Measurements from ENCODE around the gene PRRC2A. TPM values are rescaled to one million over a fixed set of nuclear protein-coding genes. Genes with fewer than 3 reads are reported as not detected.

Gene PRRC2A
- polyA plus RNA-seq (2013, experiment 1 of 2) = 200 TPM
- polyA plus RNA-seq (2013, experiment 2 of 2) = 170 TPM

GRCh38 chr6:31620586-31621319 is at the start of gene PRRC2A:
PRRC2A (plus strand) TSS chr6:31620715; CDS start chr6:31622790, 2,075 bp downstream.
- 0% methylated on average over 18 to 31 of the region's 67 CpGs for WGBS, 2 experiments (ENCODE audit: insufficient coverage in 2 of 2)
- peak within 1 kb of the TSS; percentile 90 for H3K4me3 ChIP-seq (ENCODE audit: extremely low read depth, insufficient read depth, low read length, poor library complexity, severe bottlenecking)

DNA sequence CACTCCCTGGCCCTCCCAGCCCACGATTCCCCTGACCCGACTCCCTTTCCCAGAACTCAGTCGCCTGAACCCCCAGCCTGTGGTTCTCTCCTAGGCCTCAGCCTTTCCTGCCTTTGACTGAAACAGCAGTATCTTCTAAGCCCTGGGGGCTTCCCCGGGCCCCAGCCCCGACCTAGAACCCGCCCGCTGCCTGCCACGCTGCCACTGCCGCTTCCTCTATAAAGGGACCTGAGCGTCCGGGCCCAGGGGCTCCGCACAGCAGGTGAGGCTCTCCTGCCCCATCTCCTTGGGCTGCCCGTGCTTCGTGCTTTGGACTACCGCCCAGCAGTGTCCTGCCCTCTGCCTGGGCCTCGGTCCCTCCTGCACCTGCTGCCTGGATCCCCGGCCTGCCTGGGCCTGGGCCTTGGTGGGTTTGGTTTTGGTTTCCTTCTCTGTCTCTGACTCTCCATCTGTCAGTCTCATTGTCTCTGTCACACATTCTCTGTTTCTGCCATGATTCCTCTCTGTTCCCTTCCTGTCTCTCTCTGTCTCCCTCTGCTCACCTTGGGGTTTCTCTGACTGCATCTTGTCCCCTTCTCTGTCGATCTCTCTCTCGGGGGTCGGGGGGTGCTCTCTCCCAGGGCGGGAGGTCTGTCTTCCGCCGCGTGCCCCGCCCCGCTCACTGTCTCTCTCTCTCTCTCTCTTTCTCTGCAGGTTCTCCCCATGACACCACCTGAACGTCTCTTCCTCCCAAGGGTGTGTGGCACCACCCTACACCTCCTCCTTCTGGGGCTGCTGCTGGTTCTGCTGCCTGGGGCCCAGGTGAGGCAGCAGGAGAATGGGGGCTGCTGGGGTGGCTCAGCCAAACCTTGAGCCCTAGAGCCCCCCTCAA is 48.2 kb upstream of the PRRC2A start, which contains the start of gene LTA:
TSS of gene LTA (plus strand) at position 249 of the 871 bp plus-strand sequence. CDS start at position 703, 454 bp downstream.
- Histone ChIP-seq H3K4me1 (ENCODE audit: control insufficient read depth, insufficient read depth, low read length, poor library complexity, severe bottlenecking) (peaks cover 12% of the 10 kb centered on the region), H3K9me3 (ENCODE audit: control insufficient read depth, low read length) (no peaks in the 10 kb centered on the region), H3K36me3 (ENCODE audit: control insufficient read depth, insufficient read depth, low read length) (no peaks in the 10 kb centered on the region), H3K4me3 (ENCODE audit: extremely low read depth, insufficient read depth, low read length, poor library complexity, severe bottlenecking) (no peak within 1 kb of the TSS), H3K27ac (ENCODE audit: low read depth, low read length, severe bottlenecking) (no peak within 1 kb of the TSS)
- WGBS, 2 experiments (ENCODE audit: insufficient coverage in 2 of 2) = 90 to 95% methylated on average over 19 to 26 of the region's 27 CpGs

More at GRCh38 chr6:31620586-31621319, at the start of gene PRRC2A:
- Histone ChIP-seq H3K4me1 (ENCODE audit: control insufficient read depth, insufficient read depth, low read length, poor library complexity, severe bottlenecking) (peaks cover 13% of the 10 kb centered on the region), H3K36me3 (ENCODE audit: control insufficient read depth, insufficient read depth, low read length) (peaks cover 40% of the 10 kb centered on the region), H3K9me3 (ENCODE audit: control insufficient read depth, low read length) (no peaks in the 10 kb centered on the region), H3K27ac (ENCODE audit: low read depth, low read length, severe bottlenecking) (peak within 1 kb of the TSS; percentile 99)

GRCh38 chr6:31573239-31574105 is 47.0 kb upstream of the PRRC2A start:
- no peak overlapping the region for H3K4me3 ChIP-seq (ENCODE audit: extremely low read depth, insufficient read depth, low read length, poor library complexity, severe bottlenecking)
- no peaks in the 10 kb centered on the region for H3K9me3 ChIP-seq (ENCODE audit: control insufficient read depth, low read length)
- no peak overlapping the region for H3K27ac ChIP-seq (ENCODE audit: low read depth, low read length, severe bottlenecking)
- H3K36me3 ChIP-seq (ENCODE audit: control insufficient read depth, insufficient read depth, low read length) = no peaks in the 10 kb centered on the region
- H3K4me1 ChIP-seq (ENCODE audit: control insufficient read depth, insufficient read depth, low read length, poor library complexity, severe bottlenecking) = peaks cover 10% of the 10 kb centered on the region
- WGBS, 2 experiments (ENCODE audit: insufficient coverage in 2 of 2) = 86 to 88% methylated on average over 9 of the region's 9 CpGs

GRCh38 chr6:31574106-31575061 is 46.1 kb upstream of the PRRC2A start:
- Histone ChIP-seq H3K27ac (ENCODE audit: low read depth, low read length, severe bottlenecking) (no peak overlapping the region), H3K36me3 (ENCODE audit: control insufficient read depth, insufficient read depth, low read length) (no peaks in the 10 kb centered on the region), H3K9me3 (ENCODE audit: control insufficient read depth, low read length) (no peaks in the 10 kb centered on the region), H3K4me3 (ENCODE audit: extremely low read depth, insufficient read depth, low read length, poor library complexity, severe bottlenecking) (no peak overlapping the region), H3K4me1 (ENCODE audit: control insufficient read depth, insufficient read depth, low read length, poor library complexity, severe bottlenecking) (peaks cover 11% of the 10 kb centered on the region)
- 91 to 92% methylated on average over 11 to 12 of the region's 14 CpGs for WGBS, 2 experiments (ENCODE audit: insufficient coverage in 2 of 2)

DNA sequence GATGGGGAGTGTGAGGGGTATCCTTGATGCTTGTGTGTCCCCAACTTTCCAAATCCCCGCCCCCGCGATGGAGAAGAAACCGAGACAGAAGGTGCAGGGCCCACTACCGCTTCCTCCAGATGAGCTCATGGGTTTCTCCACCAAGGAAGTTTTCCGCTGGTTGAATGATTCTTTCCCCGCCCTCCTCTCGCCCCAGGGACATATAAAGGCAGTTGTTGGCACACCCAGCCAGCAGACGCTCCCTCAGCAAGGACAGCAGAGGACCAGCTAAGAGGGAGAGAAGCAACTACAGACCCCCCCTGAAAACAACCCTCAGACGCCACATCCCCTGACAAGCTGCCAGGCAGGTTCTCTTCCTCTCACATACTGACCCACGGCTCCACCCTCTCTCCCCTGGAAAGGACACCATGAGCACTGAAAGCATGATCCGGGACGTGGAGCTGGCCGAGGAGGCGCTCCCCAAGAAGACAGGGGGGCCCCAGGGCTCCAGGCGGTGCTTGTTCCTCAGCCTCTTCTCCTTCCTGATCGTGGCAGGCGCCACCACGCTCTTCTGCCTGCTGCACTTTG is 45.1 kb upstream of the PRRC2A start, which contains the start of gene TNF:
TSS of gene TNF (plus strand) at position 231 of the 567 bp plus-strand sequence. CDS start at position 408, 177 bp downstream.
- 95 to 96% methylated on average over 14 to 18 of the region's 19 CpGs for WGBS, 2 experiments (ENCODE audit: insufficient coverage in 2 of 2)
- no peak within 1 kb of the TSS for H3K27ac ChIP-seq (ENCODE audit: low read depth, low read length, severe bottlenecking)
- H3K4me1 ChIP-seq (ENCODE audit: control insufficient read depth, insufficient read depth, low read length, poor library complexity, severe bottlenecking) = peaks cover 11% of the 10 kb centered on the region
- no peaks in the 10 kb centered on the region for H3K9me3 ChIP-seq (ENCODE audit: control insufficient read depth, low read length)
- no peaks in the 10 kb centered on the region for H3K36me3 ChIP-seq (ENCODE audit: control insufficient read depth, insufficient read depth, low read length)
- no peak within 1 kb of the TSS for H3K4me3 ChIP-seq (ENCODE audit: extremely low read depth, insufficient read depth, low read length, poor library complexity, severe bottlenecking)

DNA sequence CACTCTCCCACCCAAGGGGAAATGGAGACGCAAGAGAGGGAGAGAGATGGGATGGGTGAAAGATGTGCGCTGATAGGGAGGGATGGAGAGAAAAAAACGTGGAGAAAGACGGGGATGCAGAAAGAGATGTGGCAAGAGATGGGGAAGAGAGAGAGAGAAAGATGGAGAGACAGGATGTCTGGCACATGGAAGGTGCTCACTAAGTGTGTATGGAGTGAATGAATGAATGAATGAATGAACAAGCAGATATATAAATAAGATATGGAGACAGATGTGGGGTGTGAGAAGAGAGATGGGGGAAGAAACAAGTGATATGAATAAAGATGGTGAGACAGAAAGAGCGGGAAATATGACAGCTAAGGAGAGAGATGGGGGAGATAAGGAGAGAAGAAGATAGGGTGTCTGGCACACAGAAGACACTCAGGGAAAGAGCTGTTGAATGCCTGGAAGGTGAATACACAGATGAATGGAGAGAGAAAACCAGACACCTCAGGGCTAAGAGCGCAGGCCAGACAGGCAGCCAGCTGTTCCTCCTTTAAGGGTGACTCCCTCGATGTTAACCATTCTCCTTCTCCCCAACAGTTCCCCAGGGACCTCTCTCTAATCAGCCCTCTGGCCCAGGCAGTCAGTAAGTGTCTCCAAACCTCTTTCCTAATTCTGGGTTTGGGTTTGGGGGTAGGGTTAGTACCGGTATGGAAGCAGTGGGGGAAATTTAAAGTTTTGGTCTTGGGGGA is 44.4 kb upstream of the PRRC2A start:
- Histone ChIP-seq H3K9me3 (ENCODE audit: control insufficient read depth, low read length) (no peaks in the 10 kb centered on the region), H3K36me3 (ENCODE audit: control insufficient read depth, insufficient read depth, low read length) (no peaks in the 10 kb centered on the region), H3K4me1 (ENCODE audit: control insufficient read depth, insufficient read depth, low read length, poor library complexity, severe bottlenecking) (peaks cover 11% of the 10 kb centered on the region), H3K27ac (ENCODE audit: low read depth, low read length, severe bottlenecking) (no peak overlapping the region), H3K4me3 (ENCODE audit: extremely low read depth, insufficient read depth, low read length, poor library complexity, severe bottlenecking) (no peak overlapping the region)
- WGBS, 2 experiments (ENCODE audit: insufficient coverage in 2 of 2) = 84 to 90% methylated on average over 4 to 6 of the region's 8 CpGs

GRCh38 chr6:31576897-31577578 is 43.5 kb upstream of the PRRC2A start:
- Histone ChIP-seq H3K9me3 (ENCODE audit: control insufficient read depth, low read length) (no peaks in the 10 kb centered on the region), H3K27ac (ENCODE audit: low read depth, low read length, severe bottlenecking) (no peak overlapping the region), H3K4me1 (ENCODE audit: control insufficient read depth, insufficient read depth, low read length, poor library complexity, severe bottlenecking) (peaks cover 15% of the 10 kb centered on the region), H3K36me3 (ENCODE audit: control insufficient read depth, insufficient read depth, low read length) (no peaks in the 10 kb centered on the region), H3K4me3 (ENCODE audit: extremely low read depth, insufficient read depth, low read length, poor library complexity, severe bottlenecking) (no peak overlapping the region)
- WGBS, 2 experiments (ENCODE audit: insufficient coverage in 2 of 2) = 95 to 98% methylated on average over 8 to 18 of the region's 19 CpGs

DNA sequence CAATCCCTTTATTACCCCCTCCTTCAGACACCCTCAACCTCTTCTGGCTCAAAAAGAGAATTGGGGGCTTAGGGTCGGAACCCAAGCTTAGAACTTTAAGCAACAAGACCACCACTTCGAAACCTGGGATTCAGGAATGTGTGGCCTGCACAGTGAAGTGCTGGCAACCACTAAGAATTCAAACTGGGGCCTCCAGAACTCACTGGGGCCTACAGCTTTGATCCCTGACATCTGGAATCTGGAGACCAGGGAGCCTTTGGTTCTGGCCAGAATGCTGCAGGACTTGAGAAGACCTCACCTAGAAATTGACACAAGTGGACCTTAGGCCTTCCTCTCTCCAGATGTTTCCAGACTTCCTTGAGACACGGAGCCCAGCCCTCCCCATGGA is 42.9 kb upstream of the PRRC2A start:
- H3K9me3 ChIP-seq (ENCODE audit: control insufficient read depth, low read length) = no peaks in the 10 kb centered on the region
- no peaks in the 10 kb centered on the region for H3K36me3 ChIP-seq (ENCODE audit: control insufficient read depth, insufficient read depth, low read length)
- H3K27ac ChIP-seq (ENCODE audit: low read depth, low read length, severe bottlenecking) = no peak overlapping the region
- H3K4me1 ChIP-seq (ENCODE audit: control insufficient read depth, insufficient read depth, low read length, poor library complexity, severe bottlenecking) = peaks cover 16% of the 10 kb centered on the region
- WGBS, 2 experiments (ENCODE audit: insufficient coverage in 2 of 2) = 96 to 100% methylated on average over 2 of the region's 3 CpGs
- H3K4me3 ChIP-seq (ENCODE audit: extremely low read depth, insufficient read depth, low read length, poor library complexity, severe bottlenecking) = no peak overlapping the region
